Measurements from ENCODE around the gene ATXN1. TPM values are rescaled to one million over a fixed set of nuclear protein-coding genes. Genes with fewer than 3 reads are reported as not detected.
A peak's percentile ranks its signal among the peaks of the same experiment; 100 is the strongest.
"Not testable (repeated sequence)": the region's sequence is repeated elsewhere in the genome, so short reads cannot be mapped to it uniquely, and the experiment has no call there.

The ATXN1 gene
- total RNA-seq, 1 donor from 2014 or later, result 60.0 TPM

GRCh38 chr6:16544521-16544920 lies 216.7 kb downstream of the ATXN1 start:
- DNase-seq (ENCODE audit: low read depth), result no peak

- peak; percentile 94 for DNase-seq (ENCODE audit: low read depth)
Measured at GRCh38 chr6:16544006-16544405, 217.3 kb downstream of the ATXN1 start.

- DNase-seq (ENCODE audit: low read depth), result no peak
Measured at GRCh38 chr6:16543521-16543920, 217.7 kb downstream of the ATXN1 start.

- no peak for DNase-seq (ENCODE audit: low read depth)
Measured at GRCh38 chr6:16542070-16542469, 219.2 kb downstream of the ATXN1 start.

- DNase-seq (ENCODE audit: low read depth), result no peak
Measured at GRCh38 chr6:16540804-16541752, 220.2 kb downstream of the ATXN1 start.

- not testable (repeated sequence) for DNase-seq (ENCODE audit: low read depth)
Measured at GRCh38 chr6:16540383-16540782, 220.9 kb downstream of the ATXN1 start.

GRCh38 chr6:16539086-16539931 lies 222.0 kb downstream of the ATXN1 start:
- DNase-seq (ENCODE audit: low read depth), result no peak

GRCh38 chr6:16535564-16535963 lies 225.7 kb downstream of the ATXN1 start:
- no peak for DNase-seq (ENCODE audit: low read depth)

GRCh38 chr6:16533721-16534136 lies 227.5 kb downstream of the ATXN1 start:
- DNase-seq (ENCODE audit: low read depth), result no peak

GRCh38 chr6:16533210-16533609 lies 228.1 kb downstream of the ATXN1 start:
- no peak for DNase-seq (ENCODE audit: low read depth)

GRCh38 chr6:16527691-16528090 lies 233.6 kb downstream of the ATXN1 start:
- DNase-seq (ENCODE audit: low read depth), result no peak

GRCh38 chr6:16524380-16524707 lies 236.9 kb downstream of the ATXN1 start:
- peak; percentile 48 for DNase-seq (ENCODE audit: low read depth)

- DNase-seq (ENCODE audit: low read depth), result peak; percentile 72
Measured at GRCh38 chr6:16523606-16524379, 237.5 kb downstream of the ATXN1 start.

- no peak for DNase-seq (ENCODE audit: low read depth)
Measured at GRCh38 chr6:16522937-16523336, 238.3 kb downstream of the ATXN1 start.

- DNase-seq (ENCODE audit: low read depth), result no peak
Measured at GRCh38 chr6:16521528-16521927, 239.7 kb downstream of the ATXN1 start.

GRCh38 chr6:16519265-16520242 lies 241.7 kb downstream of the ATXN1 start:
- peak; percentile 10 for DNase-seq (ENCODE audit: low read depth)

GRCh38 chr6:16518265-16518664 lies 243.0 kb downstream of the ATXN1 start:
- no peak for DNase-seq (ENCODE audit: low read depth)

GRCh38 chr6:16514249-16514648 lies 247.0 kb downstream of the ATXN1 start:
- peak; percentile 66 for DNase-seq (ENCODE audit: low read depth)

- no peak for DNase-seq (ENCODE audit: low read depth)
Measured at GRCh38 chr6:16512544-16513290, 248.5 kb downstream of the ATXN1 start.

Data from myocyte (in vitro differentiated cells).